ENCODE data around the gene FILIP1L. TPM values are rescaled to one million over a fixed set of nuclear protein-coding genes. Genes with fewer than 3 reads are reported as not detected.

FILIP1L gene
- total RNA-seq, 1 donor = 15.2 TPM

DNA sequence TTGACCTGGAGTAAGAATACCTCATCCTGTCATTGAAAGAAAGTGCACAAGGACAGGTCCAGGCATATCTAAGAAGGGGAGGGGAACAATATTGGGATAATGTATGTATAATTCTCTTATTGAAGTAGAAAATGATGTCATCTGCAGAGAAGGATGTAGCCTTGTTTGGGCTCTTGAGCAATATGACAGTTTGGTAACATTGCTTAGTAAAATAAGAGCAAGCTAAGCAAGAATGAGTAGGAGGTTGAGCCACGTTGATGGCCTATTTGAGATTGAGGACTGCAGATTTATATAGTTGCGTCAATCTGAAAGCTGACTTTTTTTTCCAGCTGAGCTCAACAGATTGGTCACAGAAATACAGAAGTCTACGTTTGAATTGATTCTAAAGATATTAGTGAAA is 145.2 kb downstream of the FILIP1L start:
- no peak for DNase-seq (ENCODE audit: low read depth)
- no peak overlapping the region for H3K4me3 ChIP-seq (ENCODE audit: low read depth, low read length)
- TF ChIP-seq, protein P1, sequence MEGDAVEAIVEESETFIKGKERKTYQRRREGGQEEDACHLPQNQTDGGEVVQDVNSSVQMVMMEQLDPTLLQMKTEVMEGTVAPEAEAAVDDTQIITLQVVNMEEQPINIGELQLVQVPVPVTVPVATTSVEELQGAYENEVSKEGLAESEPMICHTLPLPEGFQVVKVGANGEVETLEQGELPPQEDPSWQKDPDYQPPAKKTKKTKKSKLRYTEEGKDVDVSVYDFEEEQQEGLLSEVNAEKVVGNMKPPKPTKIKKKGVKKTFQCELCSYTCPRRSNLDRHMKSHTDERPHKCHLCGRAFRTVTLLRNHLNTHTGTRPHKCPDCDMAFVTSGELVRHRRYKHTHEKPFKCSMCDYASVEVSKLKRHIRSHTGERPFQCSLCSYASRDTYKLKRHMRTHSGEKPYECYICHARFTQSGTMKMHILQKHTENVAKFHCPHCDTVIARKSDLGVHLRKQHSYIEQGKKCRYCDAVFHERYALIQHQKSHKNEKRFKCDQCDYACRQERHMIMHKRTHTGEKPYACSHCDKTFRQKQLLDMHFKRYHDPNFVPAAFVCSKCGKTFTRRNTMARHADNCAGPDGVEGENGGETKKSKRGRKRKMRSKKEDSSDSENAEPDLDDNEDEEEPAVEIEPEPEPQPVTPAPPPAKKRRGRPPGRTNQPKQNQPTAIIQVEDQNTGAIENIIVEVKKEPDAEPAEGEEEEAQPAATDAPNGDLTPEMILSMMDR (IDR thresholded peaks at IDR 0.05; ENCODE audit: insufficient read depth, low read length) = no peak

DNA sequence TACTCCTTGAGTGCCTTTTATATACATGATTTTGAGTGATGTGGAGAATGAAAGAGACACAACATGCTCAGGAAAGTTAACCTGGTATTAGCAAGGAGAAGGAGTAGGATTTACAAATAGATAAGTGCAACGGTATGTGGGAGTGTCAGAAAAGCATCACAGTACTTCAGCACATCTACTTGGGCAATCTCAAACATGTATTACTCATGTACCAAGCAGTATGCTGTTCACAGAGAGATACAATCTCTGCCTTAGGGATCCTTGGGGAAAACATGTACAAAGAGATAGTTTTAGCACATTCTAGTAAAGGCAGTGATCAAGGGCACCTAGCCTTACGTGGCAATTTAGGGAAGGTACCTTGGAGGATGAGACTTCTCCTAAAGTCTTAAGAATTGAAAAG is 146.5 kb downstream of the FILIP1L start:
- H3K4me3 ChIP-seq (ENCODE audit: low read depth, low read length) = no peak overlapping the region
- TF ChIP-seq, protein P1 (IDR thresholded peaks at IDR 0.05; ENCODE audit: insufficient read depth, low read length) = no peak
- peak; percentile 73 for DNase-seq (ENCODE audit: low read depth)

DNA sequence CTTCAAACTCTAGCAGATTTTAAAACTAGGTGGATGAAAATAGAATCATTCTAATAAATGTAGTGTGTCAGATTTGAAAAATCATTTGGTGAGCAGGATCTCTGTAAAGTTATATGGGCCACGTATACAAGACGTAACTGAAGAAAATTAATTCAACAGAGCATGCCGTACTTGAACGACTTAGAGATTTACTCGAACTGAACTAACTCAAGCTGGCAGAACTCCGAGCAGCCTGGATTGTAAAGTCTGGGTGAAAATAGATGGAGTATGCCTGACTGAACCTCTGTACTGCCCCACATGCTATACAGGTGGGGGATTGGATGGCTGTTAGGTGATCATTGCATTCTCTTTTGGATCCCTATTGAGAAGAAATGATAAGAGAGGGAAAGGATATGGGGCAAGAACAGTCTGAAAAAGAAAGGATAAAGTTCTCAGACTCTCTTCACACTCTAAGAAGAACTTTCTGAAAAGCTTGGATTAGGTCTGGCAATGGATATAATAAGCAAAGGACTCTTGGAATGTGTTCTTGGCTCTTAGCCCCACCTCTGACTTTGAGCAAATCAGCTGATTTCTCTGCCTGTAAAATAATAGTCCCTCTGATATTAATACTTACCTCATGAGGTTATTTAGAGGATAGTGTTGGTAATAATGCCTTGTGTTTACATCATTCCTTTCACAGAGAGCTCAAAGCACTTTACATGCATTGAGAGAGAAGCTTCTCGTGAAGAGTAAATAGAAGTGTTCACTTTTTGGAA is 147.5 kb downstream of the FILIP1L start:
- H3K4me3 ChIP-seq (ENCODE audit: low read depth, low read length) = no peak overlapping the region
- DNase-seq (ENCODE audit: low read depth) = peak; percentile 93
- TF ChIP-seq, protein P1 (IDR thresholded peaks at IDR 0.05; ENCODE audit: insufficient read depth, low read length) = no peak

DNA sequence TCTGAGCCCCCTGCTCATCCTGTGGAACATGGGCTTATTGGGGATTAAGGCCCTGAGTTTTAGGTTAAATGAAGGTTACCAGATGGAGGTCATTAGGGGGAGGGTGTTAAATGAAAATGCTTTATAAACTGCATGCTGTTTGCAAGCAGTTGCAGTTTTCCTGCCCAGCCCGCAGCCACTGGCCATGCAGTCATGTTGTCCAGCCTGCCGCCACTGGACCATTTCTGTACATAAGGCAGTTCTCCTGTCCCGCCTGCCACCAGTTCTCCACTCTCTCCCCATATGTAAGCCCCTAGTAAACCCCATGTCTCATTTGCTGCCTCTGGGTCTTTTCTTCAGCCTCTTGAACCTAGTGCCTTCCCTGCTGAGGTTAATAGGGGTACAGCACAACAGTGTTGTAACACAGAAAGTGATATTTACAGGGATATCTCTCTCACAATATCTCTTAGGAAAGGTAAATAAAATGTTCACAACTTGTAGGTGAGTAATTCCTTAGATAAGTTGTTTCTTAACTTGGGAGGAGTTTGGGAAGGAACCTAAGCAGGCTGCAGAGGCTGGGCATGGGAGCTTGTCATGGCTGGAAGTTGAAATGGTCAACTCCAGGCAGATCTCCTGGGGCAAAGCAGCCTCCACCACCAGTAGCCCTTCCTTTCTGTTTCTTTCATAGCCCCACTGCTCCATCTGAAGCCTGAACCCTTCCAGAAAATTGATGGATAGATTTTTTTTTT is 148.5 kb downstream of the FILIP1L start:
- DNase-seq (ENCODE audit: low read depth) = no peak
- H3K4me3 ChIP-seq (ENCODE audit: low read depth, low read length) = no peak overlapping the region
- TF ChIP-seq, protein P1 (IDR thresholded peaks at IDR 0.05; ENCODE audit: insufficient read depth, low read length) = no peak

DNA sequence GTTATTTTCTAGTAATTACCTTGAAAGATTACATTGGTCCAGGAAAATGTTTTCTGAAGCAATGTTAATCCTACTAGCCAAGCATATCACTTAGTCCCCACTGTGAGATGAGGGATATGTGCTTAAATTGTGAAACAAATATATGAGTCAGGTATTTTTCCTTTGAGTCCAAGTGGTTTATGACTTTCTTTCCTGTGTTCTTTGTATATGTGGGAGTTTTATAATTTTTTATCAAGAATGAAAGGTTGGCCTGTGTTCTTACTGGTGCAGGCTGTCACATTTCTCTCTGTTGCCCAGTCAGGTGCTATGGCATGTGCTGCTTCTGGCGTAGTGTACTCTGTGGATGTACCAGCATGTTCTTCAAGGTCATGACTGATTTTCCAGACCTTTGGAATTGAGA is 149.2 kb downstream of the FILIP1L start:
- no peak overlapping the region for H3K4me3 ChIP-seq (ENCODE audit: low read depth, low read length)
- TF ChIP-seq, protein P1 (IDR thresholded peaks at IDR 0.05; ENCODE audit: insufficient read depth, low read length) = no peak
- peak; percentile 81 for DNase-seq (ENCODE audit: low read depth)

DNA sequence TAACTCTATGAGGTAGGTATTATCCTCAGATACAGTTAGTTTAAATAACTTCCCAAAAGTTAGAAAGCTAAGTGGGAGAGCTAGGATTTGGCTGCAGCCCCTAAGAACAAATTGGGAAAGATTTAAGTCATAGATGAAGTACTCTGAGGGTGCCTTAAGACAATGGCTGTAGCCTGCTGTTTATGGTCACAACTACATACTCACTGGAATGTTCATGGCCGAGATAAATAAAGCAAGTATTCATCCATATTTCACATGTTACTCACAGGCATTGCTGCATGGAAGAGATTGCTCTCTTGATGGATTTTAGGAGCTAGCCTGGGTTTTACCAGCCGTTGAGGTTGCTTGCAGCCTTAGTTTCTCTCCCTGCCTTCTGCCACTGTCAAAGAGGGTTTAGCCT is 151.6 kb downstream of the FILIP1L start:
- TF ChIP-seq, protein P1 (IDR thresholded peaks at IDR 0.05; ENCODE audit: insufficient read depth, low read length) = no peak
- DNase-seq (ENCODE audit: low read depth) = peak; percentile 93
- H3K4me3 ChIP-seq (ENCODE audit: low read depth, low read length) = no peak overlapping the region

Measured in fibroblast of the aortic adventitia (primary cell).